GM21723 (cell line): ENCODE results near the gene DLX4.

ENCODE experiments used
- ATAC-seq: cut with Tn5 transposase; IDR thresholded peaks from one replicate; pipeline ENCODE4 v1.9.1; 2021; ENCODE audit warnings: mild to moderate bottlenecking, moderate library complexity; ENCODE audit not compliant: unreplicated experiment

The DLX4 gene

GRCh38 chr17:49969134-49969759, at the start of gene DLX4:
Gene DLX4 (plus strand): TSS chr17:49969190. CDS start chr17:49969469, 279 bp downstream.
- no peak for ATAC-seq

GRCh38 chr17:49920030-49920769, 48.8 kb upstream of the DLX4 start:
- no peak for ATAC-seq

- no peak for ATAC-seq
Measured at GRCh38 chr17:49922095-49922494, 46.9 kb upstream of the DLX4 start.

- ATAC-seq: no peak
Measured at GRCh38 chr17:49924116-49924515, 44.9 kb upstream of the DLX4 start.

GRCh38 chr17:49924589-49924988, 44.4 kb upstream of the DLX4 start:
- no peak for ATAC-seq

- no peak for ATAC-seq
Measured at GRCh38 chr17:49925921-49926320, 43.1 kb upstream of the DLX4 start.

- ATAC-seq: no peak
Measured at GRCh38 chr17:49926886-49927285, 42.1 kb upstream of the DLX4 start.

GRCh38 chr17:49928126-49928800, 40.7 kb upstream of the DLX4 start:
- no peak for ATAC-seq

- ATAC-seq: no peak
Measured at GRCh38 chr17:49928837-49929475, 40.0 kb upstream of the DLX4 start.

- no peak for ATAC-seq
Measured at GRCh38 chr17:49930880-49931279, 38.1 kb upstream of the DLX4 start.

- ATAC-seq: no peak
Measured at GRCh38 chr17:49931416-49932137, 37.4 kb upstream of the DLX4 start.

GRCh38 chr17:49932138-49932723, 36.8 kb upstream of the DLX4 start:
- no peak for ATAC-seq

GRCh38 chr17:49932901-49933300, 36.1 kb upstream of the DLX4 start:
- no peak for ATAC-seq

- no peak for ATAC-seq
Measured at GRCh38 chr17:49935526-49936210, 33.3 kb upstream of the DLX4 start.

- ATAC-seq: no peak
Measured at GRCh38 chr17:49936386-49936785, 32.6 kb upstream of the DLX4 start.

- ATAC-seq: no peak
Measured at GRCh38 chr17:49939318-49939717, 29.7 kb upstream of the DLX4 start.

GRCh38 chr17:49941427-49941826, 27.6 kb upstream of the DLX4 start:
- ATAC-seq: no peak

GRCh38 chr17:49942947-49943346, 26.0 kb upstream of the DLX4 start:
- ATAC-seq: no peak

GRCh38 chr17:49944273-49944870, 24.6 kb upstream of the DLX4 start:
- no peak for ATAC-seq

GRCh38 chr17:49946208-49946607, 22.8 kb upstream of the DLX4 start:
- no peak for ATAC-seq
